ENCODE measurements around the gene PRELP. TPM values are rescaled to one million over a fixed set of nuclear protein-coding genes. Genes with fewer than 3 reads are reported as not detected.

Gene PRELP
- total and polyA plus RNA-seq, 4 donors = 0.09 to 5.8 (median 3.6) TPM

GRCh38 chr1:203462143-203462542 lies 13.5 kb upstream of the PRELP start (continued):
- TF ChIP-seq GABPA (IDR thresholded peaks at IDR 0.05 in 1 of 2, conservative IDR thresholded peaks at IDR 0.05 in 1 of 2) (no peak), FOXA1 (IDR thresholded peaks at IDR 0.05) (no peak), TAF1 (conservative IDR thresholded peaks at IDR 0.05) (no peak), HNF4G (IDR thresholded peaks at IDR 0.05) (no peak), FOXA2 (IDR thresholded peaks at IDR 0.05) (no peak), YY1 (IDR thresholded peaks at IDR 0.05) (no peak)

GRCh38 chr1:203462878-203463277 lies 12.7 kb upstream of the PRELP start:
- WGBS = 86% methylated on average over 6 of the region's 6 CpGs
- no peak for TF ChIP-seq RXRA (IDR thresholded peaks at IDR 0.05)
- TF ChIP-seq RAD21 (IDR thresholded peaks at IDR 0.05) = no peak
- TF ChIP-seq JUND (IDR thresholded peaks at IDR 0.05) = no peak
- TF ChIP-seq HNF4A (conservative IDR thresholded peaks at IDR 0.05) = no peak
- TF ChIP-seq NR2F2 (IDR thresholded peaks at IDR 0.05) = no peak
- TF ChIP-seq GABPA (IDR thresholded peaks at IDR 0.05 in 1 of 2, conservative IDR thresholded peaks at IDR 0.05 in 1 of 2) = no peak
- TF ChIP-seq REST (IDR thresholded peaks at IDR 0.05) = no peak
- no peak for TF ChIP-seq YY1 (IDR thresholded peaks at IDR 0.05)
- TF ChIP-seq MAX (IDR thresholded peaks at IDR 0.05) = no peak
- no peak for TF ChIP-seq CTCF (IDR thresholded peaks at IDR 0.05; ENCODE audit: low read depth, low read length, missing input control)
- no peak for TF ChIP-seq SP1 (IDR thresholded peaks at IDR 0.05)
- no peak for TF ChIP-seq EGR1 (IDR thresholded peaks at IDR 0.05; ENCODE audit: low read depth in 2 of 2)
- H3K27ac ChIP-seq (ENCODE audit: low read depth in 1 of 2, low read length in 2 of 2) = no peak overlapping the region
- H3K36me3 ChIP-seq (ENCODE audit: control insufficient read depth in 4 of 4, insufficient read depth in 3 of 4, low read depth in 1 of 4, low read length in 3 of 4) = no peaks in the 10 kb centered on the region
- no peak for DNase-seq (ENCODE audit: low spot score)
- H3K4me1 ChIP-seq (ENCODE audit: control insufficient read depth in 4 of 4, insufficient read depth in 4 of 4, low read length in 3 of 4) = peaks cover 0 to 6% (median 0%) of the 10 kb centered on the region in 4 donors
- H3K9me3 ChIP-seq (ENCODE audit: control insufficient read depth in 4 of 4, low read length in 3 of 4) = no peaks in the 10 kb centered on the region
- H3K27me3 ChIP-seq (ENCODE audit: control insufficient read depth in 4 of 4, insufficient read depth in 4 of 4, low read length in 3 of 4) = peaks cover 0 to 3% (median 0%) of the 10 kb centered on the region in 4 donors
- H3K9ac ChIP-seq (ENCODE audit: low read depth in 1 of 2, low read length in 2 of 2) = no peak overlapping the region
- H3K4me3 ChIP-seq (ENCODE audit: low read depth in 1 of 3, low read length in 3 of 3) = no peak overlapping the region

- Histone ChIP-seq H3K4me1 (ENCODE audit: control insufficient read depth in 4 of 4, insufficient read depth in 4 of 4, low read length in 3 of 4) (peaks cover 0 to 6% (median 0%) of the 10 kb centered on the region in 4 donors), H3K4me3 (ENCODE audit: low read depth in 1 of 3, low read length in 3 of 3) (no peak overlapping the region), H3K27ac (ENCODE audit: low read depth in 1 of 2, low read length in 2 of 2) (no peak overlapping the region), H3K9me3 (ENCODE audit: control insufficient read depth in 4 of 4, low read length in 3 of 4) (no peaks in the 10 kb centered on the region), H3K36me3 (ENCODE audit: control insufficient read depth in 4 of 4, insufficient read depth in 3 of 4, low read depth in 1 of 4, low read length in 3 of 4) (no peaks in the 10 kb centered on the region), H3K9ac (ENCODE audit: low read depth in 1 of 2, low read length in 2 of 2) (no peak overlapping the region), H3K27me3 (ENCODE audit: control insufficient read depth in 4 of 4, insufficient read depth in 4 of 4, low read length in 3 of 4) (peaks cover 0 to 3% (median 0%) of the 10 kb centered on the region in 4 donors)
- DNase-seq (ENCODE audit: low spot score) = no peak
- 72% methylated on average over 7 of the region's 7 CpGs for WGBS
- TF ChIP-seq SP1 (IDR thresholded peaks at IDR 0.05) = no peak
- TF ChIP-seq CTCF (IDR thresholded peaks at IDR 0.05; ENCODE audit: low read depth, low read length, missing input control) = no peak
- no peak for TF ChIP-seq REST (IDR thresholded peaks at IDR 0.05)
- no peak for TF ChIP-seq ATF3 (IDR thresholded peaks at IDR 0.05)
- no peak for TF ChIP-seq FOXA1 (IDR thresholded peaks at IDR 0.05)
- TF ChIP-seq NR2F2 (IDR thresholded peaks at IDR 0.05) = no peak
- TF ChIP-seq RAD21 (IDR thresholded peaks at IDR 0.05) = no peak
- no peak for TF ChIP-seq HNF4G (IDR thresholded peaks at IDR 0.05)
- no peak for TF ChIP-seq JUND (IDR thresholded peaks at IDR 0.05)
- no peak for TF ChIP-seq FOXA2 (IDR thresholded peaks at IDR 0.05)
Measured at GRCh38 chr1:203463469-203464062, 12.0 kb upstream of the PRELP start.

Data from liver (tissue), 9 donors.